Measurements from ENCODE around the gene DGKD.
"Not testable (repeated sequence)": the region's sequence is repeated elsewhere in the genome, so short reads cannot be mapped to it uniquely, and the experiment has no call there.

Gene DGKD

GRCh38 chr2:233365861-233366520 lies 11.7 kb downstream of the DGKD start:
- no peak for DNase-seq

- no peak for DNase-seq
Observed at GRCh38 chr2:233367586-233367985, 13.3 kb downstream of the DGKD start.

- DNase-seq: no peak
Observed at GRCh38 chr2:233368756-233369155, 14.5 kb downstream of the DGKD start.

GRCh38 chr2:233369462-233369861 lies 15.2 kb downstream of the DGKD start:
- no peak for DNase-seq

GRCh38 chr2:233369897-233370685 lies 15.8 kb downstream of the DGKD start:
- DNase-seq: no peak

- no peak for DNase-seq
Observed at GRCh38 chr2:233371641-233372040, 17.3 kb downstream of the DGKD start.

- DNase-seq: no peak
Observed at GRCh38 chr2:233372855-233373254, 18.6 kb downstream of the DGKD start.

GRCh38 chr2:233373316-233373715 lies 19.0 kb downstream of the DGKD start:
- DNase-seq: no peak

- DNase-seq: not testable (repeated sequence)
Observed at GRCh38 chr2:233374776-233375175, 20.5 kb downstream of the DGKD start.

GRCh38 chr2:233375490-233376314 lies 21.4 kb downstream of the DGKD start:
- no peak for DNase-seq

GRCh38 chr2:233379034-233379433 lies 24.7 kb downstream of the DGKD start:
- DNase-seq: no peak

GRCh38 chr2:233379441-233379840 lies 25.1 kb downstream of the DGKD start:
- DNase-seq: no peak

- no peak for DNase-seq
Observed at GRCh38 chr2:233380132-233380895, 26.0 kb downstream of the DGKD start.

GRCh38 chr2:233380995-233381637 lies 26.8 kb downstream of the DGKD start:
- no peak for DNase-seq

- no peak for DNase-seq
Observed at GRCh38 chr2:233381638-233381995, 27.3 kb downstream of the DGKD start.

- no peak for DNase-seq
Observed at GRCh38 chr2:233384015-233384414, 29.7 kb downstream of the DGKD start.

GRCh38 chr2:233384811-233385488 lies 30.7 kb downstream of the DGKD start:
- DNase-seq: no peak

- DNase-seq: no peak
Observed at GRCh38 chr2:233385489-233386044, 31.3 kb downstream of the DGKD start.

- no peak for DNase-seq
Observed at GRCh38 chr2:233386382-233387041, 32.2 kb downstream of the DGKD start.

- DNase-seq: no peak
Observed at GRCh38 chr2:233387225-233387624, 32.9 kb downstream of the DGKD start.
